SK-N-SH (cell line): ENCODE results near the gene SEC31B. TPM values are rescaled to one million over a fixed set of nuclear protein-coding genes. Genes with fewer than 3 reads are reported as not detected.

Experiments used
- CTCF ChIA-PET: fragments of 300-600, 350-600 bp; formaldehyde crosslinking; extraction: SDS; loops from one replicate; lab custom pipeline; 2021; lab: Yijun Ruan, JAX
- POLR2A ChIA-PET: fragments of 350-600 bp; sonication (Branson Sonifier 250); formaldehyde crosslinking; extraction: SDS; loops from one replicate; lab custom pipeline; 2020; ENCODE audit warnings: antibody characterized with exemption, inconsistent platforms; lab: Yijun Ruan, JAX
- DNase-seq: peaks from one replicate; pipeline ENCODE4 v3.0.0; 2012
- H2AFZ ChIP-seq: fragments of 200-600 bp; sonication (generic); 2 replicates; pipeline ENCODE4 v1.8.1; 2016; ENCODE audit warnings: antibody characterized with exemption, mild to moderate bottlenecking, low read depth
- H3F3A ChIP-seq: fragments of 200-600 bp; sonication (generic); replicated peaks from 2 replicates; pipeline ENCODE3; 2016; ENCODE audit warnings: antibody characterized with exemption, mild to moderate bottlenecking; ENCODE audit not compliant: insufficient read depth
- H3K27ac ChIP-seq, 2 experiments: fragments of 200-500 bp in 1 of 2; fragments of 200-600 bp in 1 of 2; sonication (Bioruptor generic) in 1 of 2; sonication (generic), shearing (Covaris generic) in 1 of 2; 2 replicates each; pipeline versions ENCODE4 v1.5.1 to v1.6.1; 2014 to 2016; ENCODE audit warnings: low read depth in 2 of 2, inconsistent platforms in 1 of 2, low read length in 1 of 2, mild to moderate bottlenecking in 1 of 2, mixed read lengths in 1 of 2
- H3K27me3 ChIP-seq: fragments of 200-600 bp; sonication (generic), shearing (Covaris generic); 2 replicates; pipeline ENCODE4 v1.6.1; 2016; ENCODE audit warnings: mixed run types; ENCODE audit not compliant: insufficient read depth
- H3K36me3 ChIP-seq, 2 experiments: fragments of 200-500 bp in 1 of 2; fragments of 200-600 bp in 1 of 2; sonication (Bioruptor generic) in 1 of 2; sonication (generic) in 1 of 2; replicated peaks in 1 of 2; 2 replicates each; pipeline versions ENCODE3 to v1.5.1; 2014 to 2016; ENCODE audit warnings: low read length in 1 of 2, mild to moderate bottlenecking in 1 of 2; ENCODE audit not compliant: insufficient read depth in 2 of 2, control insufficient read depth in 1 of 2
- H3K4me1 ChIP-seq, 2 experiments: fragments of 200-500 bp in 1 of 2; fragments of 200-600 bp in 1 of 2; sonication (Bioruptor generic) in 1 of 2; sonication (generic), shearing (Covaris generic) in 1 of 2; 2 replicates each; pipeline versions ENCODE4 v1.5.1 to v1.6.1; 2014 to 2016; ENCODE audit warnings: low read depth in 1 of 2, low read length in 1 of 2, mixed run types in 1 of 2; ENCODE audit not compliant: insufficient read depth in 2 of 2, control insufficient read depth in 1 of 2
- H3K4me2 ChIP-seq: fragments of 200-600 bp; sonication (generic), shearing (Covaris generic); 2 replicates; pipeline ENCODE4 v1.6.1; 2017; ENCODE audit warnings: mixed run types
- H3K4me3 ChIP-seq, 2 experiments: fragments of 200-500 bp in 1 of 2; fragments of 200-600 bp in 1 of 2; sonication (Bioruptor generic) in 1 of 2; sonication (generic), shearing (Covaris generic) in 1 of 2; 2 replicates each; pipeline versions ENCODE4 v1.5.1 to v1.8.1; 2014 to 2016; ENCODE audit warnings: low read depth in 2 of 2, inconsistent platforms in 1 of 2, low read length in 1 of 2, mild to moderate bottlenecking in 1 of 2, mixed read lengths in 1 of 2, moderate library complexity in 1 of 2
- H3K79me2 ChIP-seq: fragments of 200-600 bp; sonication (generic); 2 replicates; pipeline ENCODE4 v1.8.1; 2017; ENCODE audit warnings: mild to moderate bottlenecking; ENCODE audit not compliant: insufficient read depth
- H3K9ac ChIP-seq: fragments of 200-600 bp; sonication (generic); 2 replicates; pipeline ENCODE4 v1.6.1; 2017; ENCODE audit warnings: mixed run types
- H3K9me2 ChIP-seq: fragments of 200-600 bp; sonication (generic); 2 replicates; pipeline ENCODE4 v1.6.1; 2017; ENCODE audit warnings: mixed run types
- H3K9me3 ChIP-seq: fragments of 200-600 bp; sonication (generic); 2 replicates; pipeline ENCODE4 v1.6.1; 2017; ENCODE audit warnings: mixed run types, mild to moderate bottlenecking, moderate library complexity
- H4K20me1 ChIP-seq: fragments of 200-600 bp; sonication (generic); 2 replicates; pipeline ENCODE4 v1.6.1; 2017; ENCODE audit warnings: mild to moderate bottlenecking, mixed run types; ENCODE audit not compliant: insufficient read depth
- EP300 ChIP-seq, 2 experiments: IDR thresholded peaks; 2 replicates each; pipeline versions ENCODE4 v1.4.0 to v1.6.1; 2012; ENCODE audit warnings: borderline replicate concordance in 1 of 2, low read depth in 1 of 2, low read length in 1 of 2
- EZH2phosphoT487 ChIP-seq: fragments of 200-600 bp; sonication (generic); IDR thresholded peaks from 2 replicates; pipeline ENCODE4 v1.6.1; 2017; ENCODE audit warnings: low read depth, mixed run types, mild to moderate bottlenecking, antibody characterized with exemption, moderate library complexity, borderline replicate concordance
- FOXM1 ChIP-seq: IDR thresholded peaks from 2 replicates; pipeline ENCODE4 v1.4.0; 2012; ENCODE audit warnings: low read depth, mild to moderate bottlenecking
- GABPA ChIP-seq: IDR thresholded peaks from 2 replicates; pipeline ENCODE4 v1.4.0; 2012; ENCODE audit warnings: low read depth, mild to moderate bottlenecking
- GATA2 ChIP-seq: sonication (generic); formaldehyde crosslinking; IDR thresholded peaks from 2 replicates; pipeline ENCODE4 v1.5.0; 2020; ENCODE audit warnings: mild to moderate bottlenecking, missing genetic modification reagents
- MXI1 ChIP-seq: IDR thresholded peaks from 2 replicates; pipeline ENCODE4 v1.6.1; 2012; ENCODE audit warnings: mild to moderate bottlenecking, low read depth, low read length, improper control_type of control experiment
- NRF1 ChIP-seq: IDR thresholded peaks from 2 replicates; pipeline ENCODE4 v1.6.1; 2012; ENCODE audit warnings: low read depth, mild to moderate bottlenecking, low read length
- REST ChIP-seq: IDR thresholded peaks from 2 replicates; pipeline ENCODE4 v1.6.1; 2012; ENCODE audit warnings: mild to moderate bottlenecking, low read depth, low read length, moderate library complexity
- SIN3A ChIP-seq: IDR thresholded peaks from 2 replicates; pipeline ENCODE4 v1.6.1; 2012; ENCODE audit warnings: low read depth, mild to moderate bottlenecking, low read length, moderate library complexity, borderline replicate concordance
- TCF12 ChIP-seq: IDR thresholded peaks from 2 replicates; pipeline ENCODE4 v1.4.0; 2012
- USF2 ChIP-seq: fragments of 150-350 bp; IDR thresholded peaks from 2 replicates; pipeline ENCODE4 v1.6.1; 2017; ENCODE audit warnings: antibody characterized with exemption, low read length, low read depth, borderline replicate concordance
- ZBTB33 ChIP-seq: IDR thresholded peaks from 2 replicates; pipeline ENCODE4 v1.4.0; 2012; ENCODE audit warnings: low read depth, borderline replicate concordance
- WGBS: methylation state at CpG from one replicate; pipeline ENCODE4 v1.1.6; 2017; ENCODE audit warnings: low lambda C conversion rate; 5-methylcytosine and 5-hydroxymethylcytosine counted together
- polyA plus RNA-seq, 3 experiments: library from polyadenylated mRNA; depleted of rRNA; stranded (reverse); fragments of >200 nt; gene quantifications; 2 replicates each; pipeline ENCODE4 v1.2.3, GENCODE V29; 2012
- TF ChIP-seq, protein P1 (sequence below): IDR thresholded peaks from 2 replicates; pipeline ENCODE4; 2012
- TF ChIP-seq, protein P2 (sequence below): fragments of 200-600 bp; sonication (generic); IDR thresholded peaks from 2 replicates; pipeline ENCODE4 v1.6.1; 2017; ENCODE audit warnings: antibody characterized with exemption, mild to moderate bottlenecking, moderate library complexity

SEC31B gene
- polyA plus RNA-seq, 1 of the 3 experiments (the other 2 are of a cell fraction): 8.8 TPM

DNA sequence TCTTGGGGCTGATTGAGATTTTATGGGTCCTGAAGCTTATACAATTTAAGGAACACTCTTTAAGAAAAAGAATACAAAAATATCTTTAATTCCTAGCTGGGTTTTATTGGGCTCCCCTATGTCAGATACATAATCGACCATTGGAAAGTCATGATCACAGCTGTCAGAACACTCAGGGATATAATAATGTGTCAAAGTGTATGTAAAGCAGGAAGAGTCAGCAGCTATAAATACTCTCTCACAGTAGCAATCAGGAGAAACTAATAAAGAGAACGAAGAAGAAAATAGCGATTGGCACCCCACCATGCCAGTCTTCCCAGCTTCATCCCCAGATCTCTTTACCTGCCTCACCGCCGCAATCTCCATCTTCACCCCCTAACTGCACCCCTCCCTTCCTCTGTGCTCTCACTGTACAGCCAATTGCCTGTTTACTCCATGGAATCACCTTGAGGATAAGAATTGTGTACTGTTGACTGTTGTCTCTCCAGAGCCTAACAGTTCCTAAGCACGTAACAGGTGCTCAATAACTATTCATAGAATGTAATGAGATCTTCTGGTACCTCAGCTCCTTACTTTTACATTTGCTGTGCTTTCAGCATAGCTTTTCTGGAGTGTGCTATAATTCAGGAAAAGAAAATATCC is 80.9 kb downstream of the SEC31B start:
- Histone ChIP-seq H3K27me3 (no peaks in the 10 kb centered on the region; the same call in 1 of the 2 replicates), H3K79me2 (no peaks in the 10 kb centered on the region), H3F3A (no peaks in the 10 kb centered on the region), H3K9me3 (no peaks in the 10 kb centered on the region), H3K9me2 (no peaks in the 10 kb centered on the region), H4K20me1 (no peaks in the 10 kb centered on the region), H2AFZ (no peak overlapping the region), H3K4me1 (no peaks in the 10 kb centered on the region), H3K4me2 (no peak overlapping the region), H3K36me3 (no peaks in the 10 kb centered on the region), H3K27ac (no peak overlapping the region), H3K9ac (no peak overlapping the region), H3K4me3 (no peak overlapping the region)
- TF ChIP-seq MXI1 (no peak), USF2 (no peak), GABPA (no peak), REST (no peak), GATA2 (CRISPR knock-in tag) (no peak), EZH2phosphoT487 (no peak), FOXM1 (no peak), TCF12 (no peak), SIN3A (no peak), ZBTB33 (no peak), NRF1 (no peak), EP300 (IDR thresholded peaks at IDR 0.05; ENCODE audit: borderline replicate concordance in 1 of 2, low read depth in 1 of 2, low read length in 1 of 2) (no peak)
- TF ChIP-seq, protein P1, sequence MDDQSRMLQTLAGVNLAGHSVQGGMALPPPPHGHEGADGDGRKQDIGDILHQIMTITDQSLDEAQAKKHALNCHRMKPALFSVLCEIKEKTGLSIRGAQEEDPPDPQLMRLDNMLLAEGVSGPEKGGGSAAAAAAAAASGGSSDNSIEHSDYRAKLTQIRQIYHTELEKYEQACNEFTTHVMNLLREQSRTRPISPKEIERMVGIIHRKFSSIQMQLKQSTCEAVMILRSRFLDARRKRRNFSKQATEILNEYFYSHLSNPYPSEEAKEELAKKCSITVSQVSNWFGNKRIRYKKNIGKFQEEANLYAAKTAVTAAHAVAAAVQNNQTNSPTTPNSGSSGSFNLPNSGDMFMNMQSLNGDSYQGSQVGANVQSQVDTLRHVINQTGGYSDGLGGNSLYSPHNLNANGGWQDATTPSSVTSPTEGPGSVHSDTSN: no peak
- TF ChIP-seq, protein P2, sequence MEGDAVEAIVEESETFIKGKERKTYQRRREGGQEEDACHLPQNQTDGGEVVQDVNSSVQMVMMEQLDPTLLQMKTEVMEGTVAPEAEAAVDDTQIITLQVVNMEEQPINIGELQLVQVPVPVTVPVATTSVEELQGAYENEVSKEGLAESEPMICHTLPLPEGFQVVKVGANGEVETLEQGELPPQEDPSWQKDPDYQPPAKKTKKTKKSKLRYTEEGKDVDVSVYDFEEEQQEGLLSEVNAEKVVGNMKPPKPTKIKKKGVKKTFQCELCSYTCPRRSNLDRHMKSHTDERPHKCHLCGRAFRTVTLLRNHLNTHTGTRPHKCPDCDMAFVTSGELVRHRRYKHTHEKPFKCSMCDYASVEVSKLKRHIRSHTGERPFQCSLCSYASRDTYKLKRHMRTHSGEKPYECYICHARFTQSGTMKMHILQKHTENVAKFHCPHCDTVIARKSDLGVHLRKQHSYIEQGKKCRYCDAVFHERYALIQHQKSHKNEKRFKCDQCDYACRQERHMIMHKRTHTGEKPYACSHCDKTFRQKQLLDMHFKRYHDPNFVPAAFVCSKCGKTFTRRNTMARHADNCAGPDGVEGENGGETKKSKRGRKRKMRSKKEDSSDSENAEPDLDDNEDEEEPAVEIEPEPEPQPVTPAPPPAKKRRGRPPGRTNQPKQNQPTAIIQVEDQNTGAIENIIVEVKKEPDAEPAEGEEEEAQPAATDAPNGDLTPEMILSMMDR: no peak
- DNase-seq: no peak
- CTCF ChIA-PET: interaction anchor here (0.9 to 4.2 kb wide), 12 partner anchors 29 to 440 kb away, joined by 3 to 35 read pairs (median 4); partner anchors contain the start of gene SEC31B
- POLR2A ChIA-PET: interaction anchor here (0.5 kb wide), 1 partner anchor 14 kb away, joined by 8 read pairs; no protein-coding TSS in a partner anchor
- WGBS: 72% methylated on average over 6 of the region's 6 CpGs
